Measurements from ENCODE around the gene RAB11FIP3.

The RAB11FIP3 gene

GRCh38 chr16:519425-519824, 94.0 kb downstream of the RAB11FIP3 start:
- no peak for DNase-seq (ENCODE audit: low read depth)

DNA sequence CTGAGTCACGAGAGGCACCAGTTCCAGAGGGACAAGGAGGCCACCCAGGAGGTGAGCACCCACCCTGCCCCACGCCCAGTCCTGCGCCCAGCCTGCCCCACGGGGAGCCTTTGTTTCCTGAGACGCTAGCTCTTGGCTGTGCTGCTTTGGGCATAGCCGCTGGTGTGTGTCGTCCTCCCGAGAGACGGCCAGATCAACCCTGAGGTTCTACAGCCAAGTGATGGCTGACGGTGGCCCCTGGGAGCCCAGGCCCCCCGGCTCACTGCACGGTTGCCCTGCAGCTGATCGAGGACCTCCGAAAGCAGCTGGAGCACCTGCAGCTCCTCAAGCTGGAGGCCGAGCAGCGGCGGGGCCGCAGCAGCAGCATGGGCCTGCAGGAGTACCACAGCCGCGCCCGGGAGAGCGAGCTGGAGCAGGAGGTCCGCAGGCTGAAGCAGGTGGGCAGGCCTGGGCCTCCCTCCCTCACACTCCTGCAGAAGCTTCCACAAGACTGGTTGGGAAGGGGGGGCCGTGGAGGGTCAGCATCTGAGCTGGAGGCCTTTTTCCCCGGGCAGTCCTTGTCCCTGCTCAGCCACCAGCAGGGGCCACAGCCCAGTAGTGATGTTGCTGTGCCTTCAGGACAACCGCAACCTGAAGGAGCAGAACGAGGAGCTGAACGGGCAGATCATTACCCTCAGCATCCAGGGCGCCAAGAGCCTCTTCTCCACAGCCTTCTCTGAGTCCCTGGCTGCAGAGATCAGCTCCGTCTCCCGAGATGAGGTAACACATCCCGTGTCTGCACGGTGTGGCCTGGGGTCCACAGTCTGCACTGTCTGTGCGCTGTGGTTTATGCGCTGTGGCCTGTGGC, 94.6 kb downstream of the RAB11FIP3 start:
- DNase-seq (ENCODE audit: low read depth): no peak

- DNase-seq (ENCODE audit: low read depth): no peak
These were observed 95.4 kb downstream of the RAB11FIP3 start for GRCh38 chr16:520847-521246.

GRCh38 chr16:521381-522210, 96.1 kb downstream of the RAB11FIP3 start:
- no peak for DNase-seq (ENCODE audit: low read depth)

DNA sequence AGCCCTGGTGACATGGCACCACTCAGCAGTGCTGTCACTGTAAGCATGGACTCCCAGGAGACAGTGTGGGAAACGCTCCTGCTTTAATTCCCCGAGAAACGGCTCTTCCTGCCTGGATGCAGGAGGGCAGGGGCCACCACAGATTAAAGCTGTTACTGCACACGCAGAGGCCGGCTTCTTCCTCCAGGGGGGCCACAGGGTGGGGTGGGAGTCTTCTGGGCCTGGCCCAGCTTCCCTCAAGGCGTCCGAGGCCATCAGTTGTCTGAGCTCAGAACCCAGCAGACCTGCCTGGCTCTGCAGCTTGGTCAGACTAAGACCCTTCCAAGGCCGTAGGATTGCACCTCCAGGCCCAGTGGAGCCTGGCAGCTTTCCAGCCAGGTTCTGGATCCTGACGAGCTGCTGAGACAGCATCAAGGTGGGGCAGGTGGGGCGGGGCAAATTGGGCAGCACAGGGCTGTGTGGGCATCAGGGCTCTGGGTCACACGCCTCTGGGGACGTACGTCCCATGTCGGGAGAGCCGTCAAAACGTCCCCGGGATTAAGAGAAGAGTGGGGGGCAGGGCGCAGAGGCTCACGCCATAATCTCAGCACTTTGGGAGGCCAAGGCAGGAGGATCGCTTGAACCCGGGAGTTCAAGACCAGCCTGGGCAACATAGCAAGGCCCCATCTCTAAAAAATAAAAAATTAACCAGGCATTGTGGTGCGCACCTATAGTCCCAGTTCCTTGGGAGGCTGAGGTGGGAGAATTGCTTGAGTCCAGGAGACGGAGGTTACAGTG, 97.1 kb downstream of the RAB11FIP3 start:
- DNase-seq (ENCODE audit: low read depth): no peak

DNA sequence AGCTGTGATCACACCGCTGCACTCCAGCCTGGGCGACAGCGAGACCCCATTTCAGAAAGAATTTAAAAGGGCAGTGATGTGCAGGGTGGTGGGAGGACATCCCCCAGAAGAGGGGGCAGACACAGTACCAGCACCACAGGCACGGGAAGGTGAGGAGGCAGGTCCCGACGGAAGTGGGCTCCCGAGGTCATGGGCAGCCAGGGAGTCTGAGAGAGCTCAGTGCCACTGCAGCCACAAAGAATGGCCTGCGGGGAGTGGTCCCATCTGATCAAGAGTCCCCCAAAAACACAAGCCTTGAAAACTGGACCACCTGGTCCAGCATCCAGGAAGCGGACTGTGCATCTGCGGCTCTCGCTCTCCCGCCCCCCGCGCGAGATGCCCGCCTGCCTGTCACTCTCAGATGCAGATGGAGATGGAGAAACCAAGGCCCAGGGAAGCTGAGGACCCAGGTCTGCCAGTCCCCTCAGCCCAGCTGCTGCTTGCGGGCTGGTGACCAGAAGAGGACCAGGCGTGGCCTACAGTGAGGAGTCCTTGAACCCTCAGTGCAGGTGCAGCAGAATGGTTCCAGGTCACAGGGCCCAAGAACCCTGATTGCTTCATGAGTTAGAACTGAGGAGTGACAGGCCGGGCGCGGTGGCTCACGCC, 97.8 kb downstream of the RAB11FIP3 start:
- no peak for DNase-seq (ENCODE audit: low read depth)

GRCh38 chr16:524274-525040, 99.0 kb downstream of the RAB11FIP3 start:
- DNase-seq (ENCODE audit: low read depth): no peak

DNA sequence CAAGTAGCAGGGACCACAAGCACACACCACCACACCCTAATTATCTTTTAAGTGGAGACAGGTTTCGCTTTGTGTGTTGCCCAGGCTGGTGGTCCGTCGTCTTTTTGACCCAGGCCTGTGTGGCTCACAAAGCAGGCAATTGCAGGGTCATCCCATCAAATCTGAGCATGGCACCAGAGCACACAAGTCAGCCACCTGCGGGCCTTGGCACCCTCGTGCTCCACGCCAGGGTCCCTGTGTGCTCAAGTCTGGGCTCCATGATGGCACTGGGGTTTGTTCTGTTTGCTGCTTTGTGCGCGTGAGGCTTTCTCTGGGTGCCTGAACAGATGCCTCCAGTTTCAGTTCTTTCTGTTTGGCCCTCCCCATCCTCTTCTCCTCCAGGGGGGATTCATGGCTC, 99.7 kb downstream of the RAB11FIP3 start:
- DNase-seq (ENCODE audit: low read depth): no peak

- DNase-seq (ENCODE audit: low read depth): no peak
These were observed 100.2 kb downstream of the RAB11FIP3 start for GRCh38 chr16:525520-526180.

DNA sequence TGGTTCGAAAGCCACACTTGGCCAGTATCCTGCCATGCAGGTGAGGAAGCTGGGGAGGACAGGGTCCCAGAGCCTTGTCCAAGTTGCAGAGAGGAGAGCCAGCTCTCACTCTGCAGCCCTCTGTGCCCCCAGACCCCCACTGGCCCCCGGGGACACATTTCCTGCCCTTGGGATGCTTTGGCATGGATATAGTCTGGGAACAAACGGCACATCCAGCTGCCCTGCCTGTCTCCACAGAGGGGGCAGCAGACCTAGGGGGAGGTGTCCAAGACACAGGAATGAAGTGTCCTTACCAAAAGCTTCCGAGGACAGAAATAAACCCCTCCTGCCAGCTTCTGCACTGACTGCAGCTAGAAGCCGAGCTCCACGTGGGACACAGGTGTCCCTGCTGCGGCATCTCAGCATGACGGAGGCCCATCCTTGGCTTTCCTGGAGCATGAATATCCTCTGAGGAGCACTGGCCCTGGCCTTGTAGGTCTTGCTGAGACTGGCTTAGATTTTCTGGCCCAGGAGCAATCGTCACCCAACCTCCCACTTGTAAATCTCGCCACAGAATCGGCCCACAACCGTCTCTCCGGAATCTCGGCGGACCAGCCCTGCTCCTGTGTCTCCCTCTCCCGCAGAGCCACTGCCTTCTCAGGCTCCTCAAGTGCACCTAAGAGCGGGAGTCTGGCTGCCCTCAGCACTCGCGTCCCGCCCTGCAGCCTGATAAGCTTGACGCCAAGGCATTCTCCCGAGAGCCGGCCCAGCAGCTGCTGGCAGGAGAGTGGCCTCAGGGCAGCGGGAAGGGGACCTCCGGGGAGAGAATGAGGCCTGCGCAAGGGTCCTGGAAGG, 100.9 kb downstream of the RAB11FIP3 start:
- DNase-seq (ENCODE audit: low read depth): no peak

DNA sequence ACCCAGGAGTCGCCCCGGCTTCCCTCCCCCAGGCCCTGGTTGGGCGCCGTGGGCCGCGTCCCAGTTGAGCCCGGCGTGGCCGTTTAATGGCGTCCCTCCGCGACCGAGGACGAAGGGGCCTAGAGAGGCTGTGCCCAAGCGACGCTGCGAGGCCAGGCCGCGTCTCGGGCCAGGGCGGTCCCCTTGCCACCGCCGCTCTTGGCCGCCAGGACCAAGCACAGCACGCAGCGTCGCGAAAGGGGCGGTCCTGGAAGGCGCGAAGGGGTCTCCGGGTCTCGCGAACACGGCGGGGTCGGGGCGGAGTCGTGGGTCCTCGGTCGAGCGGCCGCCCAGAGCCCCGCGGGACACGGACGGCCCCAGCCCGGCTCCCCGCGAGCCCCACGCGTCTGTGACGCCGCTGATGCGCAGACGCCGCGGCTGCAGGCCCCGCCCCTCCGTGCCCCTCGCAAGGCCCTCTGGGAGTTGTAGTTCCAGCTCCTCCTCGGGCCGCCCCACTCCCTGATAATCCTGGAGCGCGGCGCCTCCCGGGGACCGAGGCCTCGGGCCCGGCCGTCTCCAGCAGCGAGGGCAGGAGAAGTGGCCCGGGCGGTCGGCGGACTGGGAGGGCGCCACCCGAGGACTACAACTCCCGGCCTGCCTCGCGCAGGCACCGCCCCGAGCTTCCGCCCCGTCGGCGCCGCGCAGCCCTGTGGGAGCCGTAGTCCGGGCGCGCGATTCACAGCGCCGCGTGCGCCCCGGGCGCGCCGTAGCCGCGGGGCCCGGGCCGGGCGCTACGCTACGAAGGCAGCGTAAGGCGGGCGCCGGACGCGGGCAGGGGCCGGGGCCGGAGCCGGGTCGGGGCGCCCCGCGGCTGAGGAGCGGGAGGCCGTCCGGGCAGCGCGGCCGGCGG, 101.8 kb downstream of the RAB11FIP3 start, which contains the start of gene CAPN15:
TSS of gene CAPN15 (plus strand) at position 698 of the 889 bp plus-strand sequence. CDS start 19,127 bp downstream, outside the sequence.
- peak; percentile 81 for DNase-seq (ENCODE audit: low read depth)

- DNase-seq (ENCODE audit: low read depth): no peak
These were observed 102.9 kb downstream of the RAB11FIP3 start for GRCh38 chr16:528111-529011.

- no peak for DNase-seq (ENCODE audit: low read depth)
These were observed 103.6 kb downstream of the RAB11FIP3 start for GRCh38 chr16:529012-529575.

DNA sequence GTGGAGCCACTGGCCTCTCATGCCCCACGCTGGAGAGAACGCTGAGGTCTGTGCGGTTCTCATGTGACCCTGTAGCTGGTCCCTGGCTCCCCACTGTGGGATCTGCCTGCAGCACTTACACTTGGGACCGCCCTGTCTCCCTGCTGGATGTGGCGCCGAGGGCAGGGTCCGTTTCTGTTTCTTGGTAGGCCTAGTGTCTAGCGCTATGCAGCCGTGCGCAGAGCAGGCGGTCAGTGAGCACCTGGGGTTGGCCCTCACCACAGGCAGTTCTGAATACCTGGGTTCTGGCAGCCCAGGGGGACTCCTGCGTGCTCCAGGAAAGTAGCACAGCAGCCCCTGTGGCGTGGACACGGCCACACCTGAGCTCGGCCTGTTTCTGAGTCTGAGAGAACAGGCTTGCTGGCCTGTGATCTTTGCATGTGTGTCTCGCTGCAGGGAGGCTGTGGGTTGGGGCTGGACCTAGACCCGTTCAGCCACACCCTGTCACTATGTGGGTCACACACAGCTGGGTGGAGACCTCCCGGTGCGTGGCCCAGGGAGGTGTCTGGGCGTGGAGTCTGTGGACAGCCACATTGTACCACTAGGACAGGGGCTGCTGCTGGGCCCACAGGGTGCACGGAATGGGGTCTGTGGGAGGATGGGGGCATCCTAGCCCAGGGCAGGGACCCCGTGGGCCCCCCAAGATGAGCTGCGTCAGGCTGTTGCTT, 104.8 kb downstream of the RAB11FIP3 start:
- no peak for DNase-seq (ENCODE audit: low read depth)

- no peak for DNase-seq (ENCODE audit: low read depth)
These were observed 106.2 kb downstream of the RAB11FIP3 start for GRCh38 chr16:531494-532125.

Measured in stimulated activated CD8-positive, alpha-beta memory T cell treated with anti-CD3 and anti-CD28 coated beads, Interleukin-15, amount 100 ng/mL, for 24 hours (primary cell).